Right atrium auricular region (tissue), 2 donors: ENCODE data around the gene GPR156. TPM values are rescaled to one million over a fixed set of nuclear protein-coding genes. Genes with fewer than 3 reads are reported as not detected.
A peak's percentile ranks its signal among the peaks of the same experiment; 100 is the strongest.
"Not testable (repeated sequence)": the region's sequence is repeated elsewhere in the genome, so short reads cannot be mapped to it uniquely, and the experiment has no call there.

Experiments used
- DNase-seq: peaks from one replicate; pipeline ENCODE4 v3.0.0-alpha.2; 2019; ENCODE audit warnings: low spot score
- H3K27ac ChIP-seq, 2 donors: fragments of 200-600 bp; sonication (generic); 1 replicate in 1 of 2; 2 replicates in 1 of 2; pipeline ENCODE4 v1.5.1; 2016 to 2019
- H3K27me3 ChIP-seq, 2 donors: fragments of 200-600 bp; sonication (generic); one replicate each; pipeline versions ENCODE4 v1.5.1 to v1.6.0; 2017 to 2019
- H3K36me3 ChIP-seq: fragments of 200-600 bp; sonication (generic); one replicate; pipeline ENCODE4 v1.5.1; 2016
- H3K4me1 ChIP-seq, 2 donors: fragments of 200-600 bp; sonication (generic); one replicate each; pipeline versions ENCODE4 v1.5.1 to v1.6.0; 2017 to 2019
- H3K4me3 ChIP-seq, 2 donors: fragments of 200-600 bp; sonication (generic); 1 replicate in 1 of 2; 2 replicates in 1 of 2; pipeline ENCODE4 v1.5.1; 2017 to 2019; ENCODE audit warnings: mild to moderate bottlenecking in 1 of 2, moderate library complexity in 1 of 2
- H3K9me3 ChIP-seq, 2 donors: fragments of 200-600 bp; sonication (generic); one replicate each; pipeline ENCODE4 v1.5.1; 2019
- CTCF ChIP-seq, 2 donors: fragments of 200-600 bp; sonication (generic); IDR thresholded peaks; one replicate each; pipeline ENCODE4 v1.5.1; 2019; ENCODE audit warnings: antibody characterized with exemption in 2 of 2
- total RNA-seq, 2 donors: library from RNA; depleted of rRNA; stranded (reverse); fragments of >200 nt; gene quantifications; one replicate each; pipeline ENCODE4 v1.1.0, GENCODE V29; 2016

The GPR156 gene
- total RNA-seq = under 1 TPM; 0.35 to 0.74 TPM

GRCh38 chr3:120284747-120285507 lies at the start of gene GPR156:
Gene GPR156, minus strand, starts transcription at chr3:120285222. Its CDS starts 41,124 bp downstream, at chr3:120244098.
- H3K4me3 ChIP-seq = peak within 1 kb of the TSS; percentile 41 to 56
- no peak within 1 kb of the TSS for H3K27ac ChIP-seq
- H3K27me3 ChIP-seq = no peaks in the 10 kb centered on the region
- no peak for DNase-seq
- no peaks in the 10 kb centered on the region for H3K9me3 ChIP-seq
- peaks cover 0 to 5% of the 10 kb centered on the region in 2 donors for H3K4me1 ChIP-seq
- H3K36me3 ChIP-seq = no peaks in the 10 kb centered on the region
- no peak for TF ChIP-seq CTCF (IDR thresholded peaks at IDR 0.05)

- DNase-seq = no peak
- Histone ChIP-seq H3K4me1 (no peaks in the 10 kb centered on the region), H3K4me3 (no peak overlapping the region), H3K9me3 (no peaks in the 10 kb centered on the region), H3K27ac (no peak overlapping the region), H3K27me3 (no peaks in the 10 kb centered on the region), H3K36me3 (peaks cover 50% of the 10 kb centered on the region)
- no peak for TF ChIP-seq CTCF (IDR thresholded peaks at IDR 0.05)
Observed at GRCh38 chr3:120332646-120333045, 47.6 kb upstream of the GPR156 start.

- no peak for DNase-seq
- H3K9me3 ChIP-seq = no peaks in the 10 kb centered on the region
- H3K4me3 ChIP-seq = no peak overlapping the region
- TF ChIP-seq CTCF (IDR thresholded peaks at IDR 0.05) = no peak
- no peak overlapping the region for H3K27ac ChIP-seq
- H3K4me1 ChIP-seq = no peaks in the 10 kb centered on the region
- no peaks in the 10 kb centered on the region for H3K27me3 ChIP-seq
- peaks cover 50% of the 10 kb centered on the region for H3K36me3 ChIP-seq
Observed at GRCh38 chr3:120331076-120331475, 46.1 kb upstream of the GPR156 start.

- Histone ChIP-seq H3K4me3 (no peak overlapping the region), H3K9me3 (no peaks in the 10 kb centered on the region), H3K27ac (no peak overlapping the region), H3K27me3 (no peaks in the 10 kb centered on the region), H3K36me3 (peaks cover 36% of the 10 kb centered on the region), H3K4me1 (no peaks in the 10 kb centered on the region)
- TF ChIP-seq CTCF (IDR thresholded peaks at IDR 0.05) = no peak
- no peak for DNase-seq
Observed at GRCh38 chr3:120326784-120327183, 41.8 kb upstream of the GPR156 start.

GRCh38 chr3:120324190-120324589 lies 39.2 kb upstream of the GPR156 start:
- TF ChIP-seq CTCF (IDR thresholded peaks at IDR 0.05) = no peak
- H3K27me3 ChIP-seq = no peaks in the 10 kb centered on the region
- H3K4me3 ChIP-seq = no peak overlapping the region
- H3K36me3 ChIP-seq = peaks cover 11% of the 10 kb centered on the region
- DNase-seq = no peak
- H3K27ac ChIP-seq = no peak overlapping the region
- H3K4me1 ChIP-seq = no peaks in the 10 kb centered on the region
- peaks cover 0 to 2% of the 10 kb centered on the region in 2 donors for H3K9me3 ChIP-seq

GRCh38 chr3:120323761-120324160 lies 38.7 kb upstream of the GPR156 start:
- DNase-seq, H3K9me3 ChIP-seq, H3K4me3 ChIP-seq, H3K27ac ChIP-seq, H3K4me1 ChIP-seq, H3K36me3 ChIP-seq, H3K27me3 ChIP-seq: not testable (repeated sequence)
